Activated CD8-positive, alpha-beta memory T cell treated with anti-CD3 and anti-CD28 coated beads for 48 hours (primary cell): ENCODE results near the gene SIGLEC6.
"Not testable (repeated sequence)": the region's sequence is repeated elsewhere in the genome, so short reads cannot be mapped to it uniquely, and the experiment has no call there.

ENCODE experiments used
- DNase-seq, 3 experiments: peaks; one replicate each; pipeline ENCODE4 v3.0.0-alpha.2; 2020; ENCODE audit warnings: low read depth in 2 of 3, low spot score in 2 of 3

SIGLEC6 gene

DNA sequence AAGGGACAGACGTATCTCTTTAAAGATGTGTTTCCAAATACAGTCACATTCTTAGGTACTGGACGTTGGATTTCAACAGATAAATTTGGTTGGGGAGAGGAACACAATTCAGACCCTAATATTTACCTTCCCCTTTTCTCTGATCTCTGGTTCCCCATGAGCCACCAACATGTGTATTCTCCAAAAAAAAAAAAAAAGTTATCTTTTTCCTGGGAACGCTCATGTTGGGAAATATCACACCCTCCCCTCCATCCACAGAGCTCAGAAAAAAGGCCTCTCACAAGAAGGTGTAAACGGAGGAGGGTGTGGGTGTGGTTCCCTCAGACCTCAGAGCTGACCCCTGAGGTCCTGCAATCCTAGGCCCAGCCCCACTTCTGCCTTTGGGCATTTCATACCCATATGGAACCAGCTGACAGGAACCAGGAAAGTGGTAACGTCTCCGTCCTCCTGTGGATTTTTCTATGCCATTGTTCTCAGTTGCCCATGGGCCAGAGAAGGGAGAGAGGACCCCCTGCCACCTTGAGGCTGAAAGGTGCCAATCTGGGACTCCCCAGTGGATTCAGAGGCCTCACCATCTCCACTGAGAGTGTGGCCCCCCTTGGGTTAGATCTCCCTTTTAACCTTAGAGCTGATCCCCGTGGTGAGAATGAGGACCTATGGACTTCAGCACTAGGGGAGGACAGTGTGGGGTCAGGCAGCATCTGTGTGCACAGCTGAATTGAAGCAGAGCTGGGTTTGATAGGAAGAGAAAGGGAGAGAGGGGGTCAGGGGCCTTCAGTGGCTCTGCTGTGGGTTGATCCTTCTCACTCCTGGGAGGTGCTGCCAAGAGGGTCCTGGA is 21.4 kb downstream of the SIGLEC6 start:
- no peak for DNase-seq

DNA sequence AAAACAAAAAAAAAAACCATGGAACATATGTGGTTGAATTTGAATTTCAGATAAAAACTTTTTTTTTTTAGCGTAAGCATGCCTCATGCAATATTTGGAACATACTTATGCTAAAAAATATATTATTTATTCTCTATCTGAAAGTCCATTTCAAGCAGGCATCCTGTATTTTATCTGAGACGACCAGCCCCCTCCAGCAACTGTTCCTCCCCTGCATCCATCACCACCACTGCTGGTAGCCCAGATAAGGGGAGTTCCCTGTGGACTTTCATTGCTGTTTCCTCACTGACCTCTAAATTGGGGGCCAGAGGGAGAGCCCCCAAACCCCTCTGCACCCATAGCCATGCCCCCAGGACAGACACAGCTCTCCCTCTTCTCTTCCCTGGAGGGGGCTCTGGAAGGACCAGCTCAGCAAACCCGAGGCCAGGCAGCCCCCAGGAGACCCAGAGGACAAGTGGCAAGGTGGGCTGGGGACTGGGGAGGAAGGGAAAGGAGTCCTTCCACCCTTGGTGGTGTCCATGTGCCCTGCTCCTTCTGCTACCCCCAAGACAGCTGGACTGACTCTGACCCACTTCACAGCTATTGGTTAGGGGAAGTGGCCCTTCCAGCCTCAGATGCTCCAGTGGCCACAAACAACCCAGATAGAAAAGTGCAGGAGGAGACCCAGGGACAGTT is 23.3 kb downstream of the SIGLEC6 start:
- no peak for DNase-seq

- no peak for DNase-seq
Measured at GRCh38 chr19:51507640-51508058, 23.8 kb downstream of the SIGLEC6 start.

GRCh38 chr19:51507192-51507591 is 24.3 kb downstream of the SIGLEC6 start:
- no peak for DNase-seq

DNA sequence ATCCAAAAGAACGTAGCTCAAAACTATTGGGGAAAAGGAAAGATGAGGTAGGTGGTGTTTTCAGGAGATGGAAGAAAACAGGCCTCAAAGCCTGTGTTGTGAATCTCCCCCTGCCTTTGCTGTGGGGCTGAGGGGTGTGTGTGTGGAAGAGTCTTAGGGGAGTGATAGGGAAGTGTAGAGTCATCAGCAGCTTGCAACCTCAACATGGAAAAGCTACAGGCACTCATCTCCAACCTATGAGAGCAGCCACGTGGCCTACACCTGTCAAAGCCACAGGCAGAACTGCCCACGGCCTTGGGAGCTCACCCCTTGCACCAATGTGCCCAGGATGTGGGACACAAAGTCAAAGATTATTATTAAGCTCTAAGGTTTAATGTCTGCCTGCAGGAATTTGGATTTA is 25.6 kb downstream of the SIGLEC6 start:
- DNase-seq, result no peak

- DNase-seq, result no peak
Measured at GRCh38 chr19:51503896-51504295, 27.6 kb downstream of the SIGLEC6 start.

GRCh38 chr19:51503286-51503817 is 28.1 kb downstream of the SIGLEC6 start:
- no peak for DNase-seq

GRCh38 chr19:51501594-51502263 is 29.7 kb downstream of the SIGLEC6 start, which contains the start of gene SIGLEC12:
Gene SIGLEC12, minus strand, starts transcription at chr19:51501800. Its CDS starts 67 bp downstream, at chr19:51501733.
- DNase-seq, result no peak

DNA sequence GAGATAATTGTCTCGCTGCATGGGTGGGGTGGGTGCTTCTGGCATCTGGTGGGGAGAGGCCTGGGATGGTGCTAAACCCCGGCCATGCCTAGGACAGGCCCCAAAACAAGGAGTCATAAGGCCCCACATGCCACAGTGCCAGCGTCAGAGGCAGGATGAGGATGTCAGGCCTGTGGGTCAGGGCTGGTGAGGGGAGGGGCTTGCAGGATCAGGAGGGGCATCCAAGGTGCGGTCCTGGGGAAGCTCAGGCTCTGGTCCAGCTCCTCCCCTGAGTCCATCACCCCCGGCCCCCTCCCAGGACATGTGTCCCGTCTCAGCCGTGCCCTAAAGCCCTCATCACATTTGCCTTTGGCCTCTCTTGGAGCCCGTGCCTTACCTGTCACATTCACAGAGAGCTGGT is 30.5 kb downstream of the SIGLEC6 start:
- DNase-seq, result not testable (repeated sequence)

DNA sequence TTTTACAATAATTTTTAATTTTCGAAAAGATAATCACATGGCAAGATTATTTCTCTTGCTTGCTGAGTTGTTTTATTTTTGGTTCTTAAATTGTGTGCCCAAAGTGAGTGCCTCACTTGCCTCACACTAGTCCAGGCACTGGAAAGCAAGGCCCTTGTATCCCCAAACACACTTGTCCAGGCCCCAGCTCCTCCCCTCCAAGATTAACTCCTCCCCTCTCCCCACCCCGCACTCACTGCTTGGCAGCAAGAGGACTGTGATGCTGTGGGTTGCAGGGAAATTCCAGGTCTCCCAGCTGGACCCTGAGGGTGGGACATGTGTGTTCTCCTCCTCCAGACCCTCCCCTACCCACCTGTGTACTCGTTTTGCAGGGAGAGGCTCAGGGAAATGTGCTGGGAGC is 33.8 kb downstream of the SIGLEC6 start:
- no peak for DNase-seq

DNA sequence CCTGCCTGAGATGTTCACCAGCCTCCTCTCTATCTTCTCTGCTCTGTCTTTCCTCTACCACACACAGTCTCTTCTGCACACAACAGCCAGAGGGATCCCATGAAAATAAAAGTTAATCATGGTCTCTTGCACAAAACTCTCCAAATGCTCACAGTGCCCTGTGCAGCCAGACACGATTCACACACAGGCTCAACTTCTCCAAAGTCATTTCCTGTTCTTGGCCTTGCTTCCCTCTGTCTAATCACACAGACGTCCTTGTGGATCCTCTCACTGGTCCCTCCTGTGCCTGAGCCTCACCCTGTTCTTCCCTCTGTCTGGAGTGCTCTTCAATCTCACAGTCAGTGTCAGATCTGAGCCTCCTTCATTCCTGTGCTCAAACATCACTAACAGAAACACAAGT is 37.7 kb downstream of the SIGLEC6 start:
- DNase-seq, result no peak

DNA sequence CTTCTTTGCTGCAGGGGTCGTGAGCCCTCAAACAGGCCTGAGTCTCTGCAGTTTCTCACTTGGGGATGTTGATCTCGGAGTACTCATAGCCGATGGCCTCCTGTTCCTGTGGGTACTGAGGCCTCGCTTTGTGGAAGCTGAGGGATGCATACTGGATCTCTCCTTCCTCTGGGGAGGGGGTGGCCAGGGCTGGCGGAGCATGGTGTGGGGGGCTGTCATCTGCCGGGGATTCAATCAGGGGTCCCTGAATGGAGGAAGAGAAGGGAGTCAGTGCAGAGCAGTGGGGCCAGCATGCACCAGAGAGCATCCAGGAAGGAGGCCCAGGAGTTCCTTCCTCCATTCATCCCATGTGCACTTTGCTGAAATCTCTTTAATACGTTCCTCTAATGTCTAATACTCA is 39.9 kb downstream of the SIGLEC6 start:
- no peak for DNase-seq

GRCh38 chr19:51490676-51491075 is 40.8 kb downstream of the SIGLEC6 start:
- no peak for DNase-seq

DNA sequence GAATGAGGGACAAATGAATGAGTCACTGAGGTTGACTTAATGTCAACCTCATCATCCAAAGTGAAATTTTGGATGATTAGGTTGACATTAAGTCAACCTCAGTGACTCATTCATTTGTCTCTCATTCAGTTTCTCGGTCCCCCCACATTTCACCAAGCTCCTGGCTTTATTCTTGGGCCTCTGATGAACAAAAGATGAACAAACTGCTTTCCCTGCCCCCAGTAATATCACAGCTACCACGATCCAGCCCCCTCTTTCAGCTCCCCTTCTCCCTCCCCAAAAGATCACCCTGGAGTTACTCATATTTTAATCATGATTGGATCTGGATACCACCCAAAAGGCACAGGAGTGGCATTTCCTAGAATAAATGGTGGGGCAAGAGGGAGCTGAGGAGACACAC is 42.4 kb downstream of the SIGLEC6 start:
- DNase-seq, result no peak

GRCh38 chr19:51488491-51488890 is 43.0 kb downstream of the SIGLEC6 start:
- DNase-seq, result no peak

DNA sequence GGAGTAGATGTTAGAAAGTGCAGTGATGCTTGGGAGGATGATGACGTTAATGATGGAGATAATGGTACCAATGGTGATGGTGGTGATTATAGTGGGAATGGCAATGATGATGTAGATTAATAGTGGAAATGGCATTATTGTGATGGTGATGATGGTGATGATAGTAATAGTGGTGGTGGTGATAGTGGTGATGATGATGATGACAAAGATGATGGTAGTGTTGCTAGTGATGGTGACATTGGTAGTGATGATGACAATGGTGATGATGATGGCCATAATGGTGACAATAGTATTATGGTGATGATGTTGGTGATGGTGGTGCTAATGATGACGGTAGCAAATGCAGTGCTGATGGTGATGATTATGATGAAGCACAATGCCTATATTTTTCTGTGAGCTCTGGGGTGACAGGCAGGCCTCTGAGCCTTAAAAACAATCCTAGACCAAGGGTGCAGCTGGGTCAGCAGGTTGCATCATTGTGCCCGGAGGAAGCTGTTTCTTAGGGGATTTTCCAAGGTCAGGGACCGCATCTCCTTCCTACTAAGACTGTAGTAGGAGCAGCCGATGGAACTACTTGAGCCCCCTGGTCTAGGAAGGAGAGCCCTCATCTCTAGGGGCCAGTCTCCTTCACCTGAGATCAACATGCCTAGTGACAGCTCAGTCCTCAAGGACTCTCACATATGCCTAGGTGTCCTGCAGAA is 45.4 kb downstream of the SIGLEC6 start:
- DNase-seq, result no peak

GRCh38 chr19:51480590-51480989 is 50.9 kb downstream of the SIGLEC6 start:
- no peak for DNase-seq

DNA sequence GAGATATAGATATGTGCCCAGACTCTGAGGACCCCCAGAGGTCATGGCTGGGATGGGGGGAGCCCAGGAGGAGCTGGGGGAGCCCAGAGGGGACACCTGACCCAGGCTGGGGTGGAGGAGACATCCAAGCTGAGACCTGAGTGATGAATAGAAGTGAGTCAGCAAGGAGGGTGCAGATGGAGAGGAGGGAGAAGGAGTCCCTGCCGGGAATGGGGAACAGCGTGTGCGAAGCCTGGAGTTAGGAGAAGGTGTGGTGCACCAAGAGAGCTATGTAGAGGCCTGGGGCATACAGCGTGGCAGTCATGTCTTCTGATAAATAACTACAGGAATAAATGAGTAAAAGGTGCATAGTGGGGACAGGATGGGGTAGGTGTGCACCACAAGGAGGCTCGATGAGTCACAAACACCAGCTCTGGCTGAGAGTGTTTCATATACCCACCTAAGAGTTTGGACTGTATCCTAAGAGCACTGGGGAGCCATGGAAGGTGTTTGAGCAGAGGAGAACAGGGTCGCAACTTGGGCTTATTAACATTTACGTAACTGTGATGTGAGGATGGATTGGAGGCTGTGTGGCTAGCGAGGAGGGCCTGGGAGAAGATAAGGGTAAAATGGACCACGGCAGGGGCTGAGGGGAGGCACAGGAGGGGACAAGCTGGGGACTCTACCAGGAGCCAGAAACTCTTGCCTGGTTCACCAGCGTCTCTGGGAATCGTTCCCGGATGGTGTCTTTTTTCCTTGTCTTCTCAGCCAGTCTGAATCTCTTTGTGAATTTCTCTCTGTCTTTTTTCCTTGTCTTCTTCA is 51.7 kb downstream of the SIGLEC6 start:
- DNase-seq, result no peak

GRCh38 chr19:51478381-51479234 is 52.9 kb downstream of the SIGLEC6 start, which contains the start of gene CEACAM18:
Gene CEACAM18, plus strand, starts transcription at chr19:51478539.
- no peak for DNase-seq
